Measurements from ENCODE around the gene CDK17.

The CDK17 gene

DNA sequence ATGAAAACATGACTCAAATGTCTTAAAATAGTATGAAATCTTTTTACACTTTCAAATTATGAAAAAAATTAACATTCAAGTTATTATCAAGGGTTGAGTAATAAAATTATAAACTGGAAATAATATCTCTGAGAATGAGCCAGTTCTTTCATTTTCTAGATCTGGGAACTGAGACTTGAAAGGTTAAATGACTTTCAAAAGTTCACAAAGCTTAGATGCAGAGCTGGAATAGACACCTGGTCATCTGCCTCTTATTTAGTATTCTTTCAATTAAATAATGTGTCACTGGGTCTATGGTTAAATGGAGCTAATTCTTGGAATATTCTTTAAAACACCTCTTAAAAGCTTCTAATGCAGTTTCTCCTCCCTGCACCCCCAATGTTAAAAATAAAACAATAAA lies 86.6 kb downstream of the CDK17 start:
- no peak for DNase-seq

DNA sequence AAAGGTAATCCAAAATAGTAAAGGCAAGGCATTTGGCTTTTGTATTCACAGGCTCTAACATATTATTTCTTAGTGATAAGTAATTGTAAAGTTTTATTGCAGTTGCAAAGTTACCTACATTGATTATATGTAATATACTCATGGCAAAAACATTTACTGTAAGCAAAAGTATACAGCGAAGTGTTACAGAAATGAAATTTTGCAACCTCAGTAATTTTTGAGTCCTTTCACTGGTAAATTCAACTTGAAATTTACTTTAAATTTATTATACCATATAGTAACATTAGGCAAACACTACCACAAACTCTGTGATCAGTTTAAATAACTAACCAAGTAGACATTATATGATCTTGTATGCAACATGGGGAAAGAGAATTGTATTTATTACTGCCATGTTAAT lies 89.0 kb downstream of the CDK17 start:
- DNase-seq: no peak

DNA sequence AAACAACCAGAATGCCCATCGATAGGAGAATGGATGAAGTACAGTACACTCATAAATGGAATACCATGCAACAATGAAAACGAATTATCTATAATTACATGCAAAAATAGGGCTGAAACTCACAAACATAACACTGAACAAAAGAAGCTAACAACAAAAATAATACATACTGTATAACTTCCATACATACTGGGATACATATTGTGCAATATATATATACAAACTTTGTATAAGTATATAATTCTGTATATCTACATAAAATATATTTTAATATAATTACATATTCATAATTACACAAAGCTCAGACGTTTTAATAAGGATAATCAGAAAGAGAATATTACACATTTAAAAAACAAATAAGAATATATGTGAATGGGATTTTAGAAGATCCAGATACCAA lies 90.2 kb downstream of the CDK17 start:
- DNase-seq: no peak

DNA sequence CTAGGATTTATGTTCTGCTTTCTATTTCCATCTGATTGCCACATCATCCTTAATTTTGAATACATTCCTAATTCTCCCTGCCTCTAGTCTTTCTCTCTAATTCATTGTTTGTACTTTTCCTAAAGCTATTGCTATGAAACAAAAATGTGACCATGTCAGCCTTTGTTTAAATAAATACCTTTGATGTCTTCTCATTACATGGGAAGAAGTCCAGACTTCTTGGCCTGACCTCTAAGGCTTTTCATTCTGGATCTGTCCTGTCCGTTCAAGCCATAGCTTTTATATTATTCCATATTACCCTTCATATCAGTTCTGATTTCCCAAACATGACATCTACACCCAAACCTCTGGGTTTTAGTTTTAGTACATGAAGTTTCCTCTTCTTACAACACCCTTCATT lies 91.4 kb downstream of the CDK17 start:
- DNase-seq: no peak

DNA sequence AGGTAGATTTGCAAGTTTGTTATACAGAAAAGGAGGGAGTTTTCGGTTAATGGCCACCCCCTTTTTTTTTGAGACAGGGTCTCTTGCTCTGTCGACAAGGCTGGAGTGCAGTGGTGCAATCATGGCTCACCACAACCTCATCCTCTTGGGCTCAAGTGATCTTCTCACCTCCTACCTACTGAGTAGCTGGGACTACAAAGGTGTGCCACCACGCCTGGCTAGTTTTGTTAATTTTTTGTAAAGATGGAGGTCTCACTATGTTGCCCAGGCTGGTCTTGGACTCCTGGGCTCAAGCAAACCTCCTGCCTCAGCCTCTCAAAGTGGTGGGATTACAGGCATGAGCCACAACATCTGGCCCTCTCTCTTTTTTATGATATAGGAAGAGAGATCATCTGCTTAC lies 94.6 kb downstream of the CDK17 start:
- DNase-seq: no peak

DNA sequence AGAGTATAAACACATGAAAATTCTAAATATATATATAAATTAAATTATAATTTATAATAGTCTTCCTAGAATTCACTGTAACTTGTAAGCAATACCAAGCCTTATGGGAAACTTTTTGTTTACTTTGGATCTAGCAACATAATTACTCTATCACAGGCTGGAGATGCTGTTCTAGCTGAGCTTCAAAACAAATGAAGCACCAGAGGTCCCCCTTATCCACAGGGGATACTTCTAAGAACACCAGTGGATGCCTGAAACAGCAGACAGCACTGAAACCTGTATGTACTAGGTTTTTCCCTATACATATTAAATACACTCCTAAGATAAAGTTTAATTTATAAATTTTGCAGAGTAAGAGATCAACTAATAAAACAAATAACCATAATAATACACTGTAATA lies 96.6 kb downstream of the CDK17 start:
- DNase-seq: no peak

DNA sequence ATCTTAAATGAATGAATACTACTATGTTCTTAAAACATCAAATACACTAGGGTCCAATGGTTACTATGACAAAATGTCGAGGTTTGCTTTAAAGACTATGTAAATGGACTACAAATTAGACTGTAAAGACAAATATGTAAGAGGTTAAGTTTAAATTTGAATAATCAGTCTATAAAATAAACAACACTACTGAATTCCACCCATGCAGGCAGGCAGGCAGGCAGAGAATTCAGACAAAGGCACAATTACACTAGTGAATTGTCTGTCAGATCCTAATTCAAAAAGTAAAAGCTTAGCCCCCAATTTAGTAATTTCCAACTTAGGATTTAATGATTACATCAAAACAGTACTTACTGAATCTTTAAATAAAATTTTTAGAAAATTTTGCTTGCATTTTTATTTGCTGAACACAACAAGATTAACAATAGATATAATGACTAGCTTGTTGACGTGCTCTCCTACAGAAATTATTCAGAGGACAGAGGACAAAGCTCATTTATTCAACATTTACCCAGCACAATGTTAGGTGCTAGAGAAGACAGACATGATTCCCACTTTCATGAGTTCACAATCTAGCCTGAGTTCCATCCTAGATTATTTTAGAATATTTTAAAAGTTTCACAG lies 97.4 kb downstream of the CDK17 start:
- DNase-seq: no peak

DNA sequence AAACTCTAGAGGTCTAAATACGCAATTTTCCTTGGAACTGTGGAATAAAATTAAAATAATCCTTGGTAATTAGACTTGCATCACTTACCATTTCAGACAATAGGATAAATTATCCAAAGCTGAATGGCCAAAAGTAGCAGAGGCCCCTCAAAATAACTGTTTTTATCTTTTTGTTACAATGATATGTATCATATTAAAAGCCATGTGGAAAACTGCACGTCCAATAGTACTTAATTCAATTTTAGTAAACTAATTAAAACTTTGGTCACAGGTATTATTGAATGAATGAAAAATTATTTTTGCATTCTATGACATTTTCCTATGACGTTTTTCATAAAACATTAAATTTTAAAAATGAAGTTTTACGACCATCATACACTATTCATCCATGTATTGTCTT lies 98.5 kb downstream of the CDK17 start:
- no peak for DNase-seq

DNA sequence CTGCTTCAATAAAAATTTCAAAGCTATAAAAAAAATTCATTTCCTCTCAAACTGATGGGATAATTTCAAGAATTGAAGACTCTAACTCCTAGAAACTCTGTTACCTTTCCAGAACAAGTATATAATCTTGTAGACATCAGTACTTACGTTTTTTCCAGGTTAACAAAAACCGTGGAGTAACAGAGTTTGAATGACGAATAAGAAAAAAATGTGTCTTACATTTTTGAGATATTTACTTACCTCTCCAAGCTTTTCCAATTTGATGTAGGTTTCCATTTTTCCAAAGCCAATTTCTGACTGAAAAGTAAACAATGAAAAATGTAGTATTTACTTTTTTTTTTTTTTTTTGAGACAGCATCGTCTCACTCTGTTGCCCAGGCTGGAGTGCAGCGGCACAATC lies 100.2 kb downstream of the CDK17 start:
- no peak for DNase-seq

DNA sequence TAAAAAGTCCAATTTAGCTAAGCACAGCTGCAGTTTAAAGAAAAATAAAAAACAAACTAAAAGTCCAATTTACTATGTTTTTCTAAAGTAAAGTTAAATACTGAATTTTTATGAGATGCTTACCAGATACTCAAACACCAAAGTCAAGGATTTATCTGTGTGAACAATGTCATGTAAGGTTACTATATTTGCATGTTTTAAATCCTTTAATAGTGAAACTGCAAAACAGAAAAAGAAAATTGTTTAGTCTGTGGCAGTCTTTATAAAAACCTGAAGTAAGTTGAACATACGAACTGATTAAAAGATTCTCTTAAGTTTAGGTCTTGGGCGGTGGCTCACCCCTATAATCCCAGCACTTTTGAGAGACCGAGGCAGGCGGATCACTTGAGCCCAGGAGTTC lies 102.7 kb downstream of the CDK17 start:
- DNase-seq: no peak

DNA sequence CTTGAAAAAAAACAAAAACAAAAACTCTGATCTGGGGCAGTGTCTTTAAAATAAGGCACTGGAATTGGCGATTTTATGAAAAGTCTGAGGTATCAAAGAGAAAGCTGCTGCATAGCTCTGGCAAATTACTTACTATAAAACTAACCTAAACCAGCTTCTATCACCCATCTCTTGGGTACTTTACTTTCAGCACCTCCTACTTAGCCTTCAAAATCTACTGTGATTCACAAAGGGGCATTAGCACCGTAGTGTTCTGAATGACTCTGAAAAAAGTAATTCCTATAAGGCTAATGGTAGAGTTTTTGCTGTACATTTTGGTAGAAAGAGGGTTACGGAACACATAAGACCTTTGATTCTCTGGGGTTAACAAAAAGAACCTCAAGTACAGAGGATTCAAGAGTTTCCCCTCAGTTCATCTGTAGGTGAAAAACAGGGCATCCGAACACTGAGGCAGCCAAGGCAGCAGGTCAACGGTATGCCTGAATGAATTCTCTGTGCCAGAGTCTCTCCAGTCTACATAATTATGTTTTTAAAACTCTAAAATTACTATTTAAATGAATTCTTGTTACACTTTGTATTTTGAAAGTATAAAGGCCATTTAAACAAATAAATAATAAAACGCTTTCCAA lies 104.6 kb downstream of the CDK17 start:
- no peak for DNase-seq

DNA sequence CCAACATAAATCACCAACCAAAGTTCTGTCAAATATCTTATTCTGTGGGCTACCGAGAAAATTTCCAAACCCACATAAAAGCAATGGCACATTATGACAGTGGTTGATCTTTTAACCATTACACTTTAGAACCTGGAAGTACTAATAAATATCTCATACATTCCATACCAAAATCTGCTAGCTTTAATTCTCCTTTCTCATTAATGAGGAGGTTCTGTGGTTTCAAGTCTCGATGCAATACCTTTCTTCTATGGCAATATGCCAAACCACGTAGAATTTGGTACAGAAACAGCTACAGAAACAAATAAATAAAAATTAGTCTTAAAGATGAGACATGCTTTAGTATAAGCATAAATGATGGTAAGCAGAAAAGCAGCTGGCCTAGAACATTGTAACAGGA lies 105.4 kb downstream of the CDK17 start:
- DNase-seq: no peak

DNA sequence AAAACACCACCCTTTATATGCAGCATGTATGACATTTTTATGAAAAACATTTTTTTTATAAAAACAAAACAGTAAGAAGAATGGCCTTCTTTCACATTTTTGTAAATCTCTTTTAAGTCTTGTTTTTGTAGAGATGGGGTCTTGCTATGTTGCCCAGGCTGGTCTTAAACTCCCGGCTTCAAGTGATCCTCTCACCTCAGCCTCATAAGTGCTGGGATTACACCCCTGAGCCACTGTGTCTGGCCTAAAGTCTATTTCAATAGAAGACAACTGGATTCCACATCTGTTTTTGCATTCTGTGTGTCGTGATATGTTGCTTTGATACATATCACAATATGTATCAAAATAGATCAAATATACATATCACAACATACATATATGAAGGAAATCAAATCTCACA lies 107.1 kb downstream of the CDK17 start:
- DNase-seq: no peak

DNA sequence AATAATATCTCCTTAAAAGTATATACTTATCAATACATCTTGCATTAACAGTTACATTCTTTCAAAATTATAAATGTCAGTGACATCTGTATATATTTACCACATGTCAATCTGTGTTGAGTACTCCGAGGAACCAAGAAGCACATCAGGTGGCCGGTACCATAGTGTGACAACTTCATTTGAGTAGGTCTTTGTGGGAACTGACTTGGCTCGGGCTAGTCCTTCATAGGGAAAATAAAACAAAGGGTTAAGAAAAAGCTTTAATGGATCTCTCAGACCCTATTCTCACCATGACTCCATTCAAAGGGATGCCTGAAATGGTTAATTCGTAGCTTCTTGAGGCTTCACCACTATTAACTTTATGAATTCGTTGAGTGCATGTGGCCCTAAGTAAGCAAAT lies 111.2 kb downstream of the CDK17 start:
- DNase-seq: no peak

DNA sequence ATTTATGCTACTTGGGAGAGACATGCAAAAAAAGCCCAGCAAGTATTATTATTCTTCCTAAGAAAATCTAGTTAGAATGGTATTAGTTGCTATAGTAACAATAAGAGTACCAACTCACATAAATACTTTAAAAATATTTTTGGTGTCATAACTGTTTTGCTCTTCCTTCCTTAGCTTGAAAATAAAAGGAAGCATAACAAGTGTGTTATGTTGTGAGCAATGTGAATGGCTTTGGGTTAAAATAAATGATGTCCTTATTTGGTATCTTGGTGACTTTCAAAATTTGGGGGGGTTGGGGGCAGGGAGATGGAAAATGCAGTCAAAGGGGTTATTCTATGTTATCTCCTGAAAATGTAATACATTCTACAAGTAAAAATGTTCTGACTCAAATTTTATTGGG lies 115.1 kb downstream of the CDK17 start:
- DNase-seq: no peak

DNA sequence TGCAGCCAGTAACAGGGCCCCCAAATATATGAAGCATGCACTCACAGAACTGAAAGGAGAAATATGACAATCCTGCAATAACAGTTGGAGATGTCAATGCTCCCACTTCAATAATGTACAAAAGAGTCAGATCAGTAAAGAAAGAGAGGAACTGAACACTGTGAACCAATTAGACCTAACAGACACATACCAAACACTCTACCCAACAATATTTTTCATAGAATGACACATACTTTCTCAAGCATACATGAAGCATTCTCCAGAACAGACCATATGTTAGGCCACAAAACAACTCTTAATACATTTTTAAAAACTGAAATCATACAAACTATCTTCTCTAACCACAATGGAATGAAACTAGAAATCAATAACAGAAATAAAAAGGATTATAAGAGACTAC lies 125.9 kb downstream of the CDK17 start:
- no peak for DNase-seq

DNA sequence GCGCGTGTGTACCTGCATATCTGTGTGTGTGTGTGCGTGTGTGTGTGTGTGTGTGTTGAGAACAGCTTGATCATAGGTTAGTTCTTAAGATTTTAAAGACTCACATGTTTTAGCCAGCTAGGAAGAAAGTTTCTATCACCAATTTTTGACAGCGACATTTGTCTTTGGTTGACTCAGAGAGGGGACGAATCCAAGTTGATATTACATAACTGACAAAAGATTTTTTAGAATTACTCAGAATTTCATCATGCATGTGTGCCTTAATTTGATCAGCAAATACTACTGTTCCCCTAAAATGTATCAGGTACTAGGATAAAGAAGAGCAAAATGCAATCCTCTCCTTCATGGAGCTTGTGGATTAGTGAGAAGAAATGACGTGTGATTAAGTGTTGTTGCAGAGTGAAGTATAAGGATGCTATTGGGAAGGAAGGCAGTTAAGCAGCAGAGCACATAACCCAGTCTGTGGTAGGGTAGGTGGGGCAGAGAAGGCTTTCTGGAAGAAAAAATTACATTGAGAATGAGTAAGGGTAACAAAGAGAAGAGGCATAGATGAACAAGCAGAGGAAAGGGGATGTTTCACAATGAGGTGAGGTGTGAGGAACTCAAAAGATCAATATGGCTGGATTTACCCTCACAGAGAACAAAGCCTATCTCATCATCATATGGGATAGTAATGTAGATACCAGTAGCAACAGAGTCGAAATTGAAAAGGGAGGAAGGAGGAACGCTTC lies 128.6 kb downstream of the CDK17 start:
- DNase-seq: no peak

DNA sequence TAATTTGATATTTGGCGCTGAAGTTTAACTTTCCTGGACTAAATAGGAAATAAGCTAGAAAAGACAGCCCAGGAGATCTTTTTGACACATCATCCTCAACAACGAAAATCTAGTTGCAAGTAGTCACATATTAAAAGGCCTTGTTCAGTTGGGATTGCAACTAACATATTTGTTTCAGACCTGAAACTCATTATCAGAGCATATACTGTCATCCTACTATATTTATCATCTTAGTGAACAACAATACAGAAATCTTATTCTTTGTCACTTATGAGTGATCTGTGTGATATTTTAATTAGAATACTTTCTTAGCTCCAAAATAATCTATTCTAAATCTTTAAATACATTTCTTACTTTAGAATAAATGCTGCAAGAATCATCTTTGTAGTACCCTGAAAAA lies 134.0 kb downstream of the CDK17 start:
- no peak for DNase-seq

DNA sequence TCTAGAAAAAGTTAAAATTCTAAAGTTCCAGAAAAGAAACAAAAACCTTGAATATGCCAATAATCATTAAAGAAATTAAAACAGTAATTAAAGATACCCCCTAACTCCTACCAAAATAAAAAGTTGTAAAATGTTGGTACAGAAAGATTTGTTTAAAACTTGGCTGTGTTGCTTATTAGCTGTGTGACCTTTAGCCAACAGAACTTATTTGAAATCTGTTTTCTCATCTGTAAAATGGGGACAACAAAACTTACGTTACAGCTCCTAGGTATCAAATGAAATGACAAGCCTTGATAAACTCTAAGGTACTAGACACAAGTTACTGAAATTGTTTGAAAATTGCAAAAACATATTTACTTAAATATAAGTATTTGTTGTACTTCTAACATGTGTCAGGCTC lies 134.4 kb downstream of the CDK17 start:
- no peak for DNase-seq

DNA sequence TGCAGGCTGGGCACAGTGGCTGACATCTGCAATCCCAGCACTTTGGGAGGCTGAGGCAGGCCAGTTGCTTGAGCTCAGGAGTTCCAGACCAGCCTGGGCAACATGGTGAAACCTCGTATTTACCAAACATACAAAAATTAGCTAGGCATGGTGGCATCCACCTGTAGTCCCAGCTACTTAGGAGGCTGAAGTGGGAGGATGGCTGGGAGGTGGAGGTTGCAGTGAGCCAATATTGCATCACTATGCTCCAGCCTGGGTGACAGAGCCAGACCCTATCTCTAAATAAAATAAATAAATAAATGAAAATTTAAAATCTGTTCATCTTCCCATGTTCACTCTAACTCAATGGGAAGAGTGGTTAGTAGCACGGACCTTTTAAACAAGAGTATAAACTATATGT lies 134.8 kb downstream of the CDK17 start:
- no peak for DNase-seq

DNA sequence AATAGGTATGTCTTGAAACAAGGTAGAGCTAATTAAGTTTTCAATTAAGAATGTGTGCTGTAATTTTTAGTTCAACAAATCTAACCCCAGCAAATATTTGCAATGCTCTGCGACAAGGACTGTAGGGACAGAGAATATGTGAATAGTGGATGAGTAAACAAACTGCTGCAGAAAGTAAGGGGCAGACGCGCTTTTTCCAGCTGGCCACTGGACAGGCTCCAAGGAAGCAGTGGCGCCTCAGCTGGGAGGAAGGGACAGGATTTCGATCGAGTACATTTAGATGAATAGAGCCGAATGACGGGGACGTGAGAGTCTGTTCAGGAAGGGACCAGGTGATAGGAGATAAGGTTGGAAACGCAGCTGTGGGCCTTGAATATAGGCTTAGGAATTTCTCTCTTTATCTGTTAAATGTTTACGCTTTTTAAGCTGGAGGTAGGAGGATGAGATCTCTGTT lies 136.8 kb downstream of the CDK17 start:
- no peak for DNase-seq

DNA sequence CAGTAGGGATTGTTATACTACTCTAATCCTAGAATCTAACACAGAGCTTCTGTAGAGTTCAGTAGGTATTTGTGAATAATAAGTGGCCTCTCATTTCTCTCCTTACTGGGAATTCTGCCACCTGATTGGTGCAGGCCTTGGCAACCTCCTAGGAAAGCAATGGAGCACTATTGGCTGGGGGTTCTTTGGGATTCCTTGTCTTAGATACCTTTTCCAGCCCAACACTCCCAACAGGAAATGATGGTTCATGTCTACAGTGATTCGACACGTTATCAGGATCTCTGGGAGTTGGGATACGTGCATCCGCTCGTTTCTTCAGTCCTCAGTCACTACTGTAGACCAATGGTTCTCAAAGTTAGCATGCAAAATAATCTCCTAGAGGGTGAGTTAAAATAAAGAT lies 138.7 kb downstream of the CDK17 start:
- DNase-seq: no peak

DNA sequence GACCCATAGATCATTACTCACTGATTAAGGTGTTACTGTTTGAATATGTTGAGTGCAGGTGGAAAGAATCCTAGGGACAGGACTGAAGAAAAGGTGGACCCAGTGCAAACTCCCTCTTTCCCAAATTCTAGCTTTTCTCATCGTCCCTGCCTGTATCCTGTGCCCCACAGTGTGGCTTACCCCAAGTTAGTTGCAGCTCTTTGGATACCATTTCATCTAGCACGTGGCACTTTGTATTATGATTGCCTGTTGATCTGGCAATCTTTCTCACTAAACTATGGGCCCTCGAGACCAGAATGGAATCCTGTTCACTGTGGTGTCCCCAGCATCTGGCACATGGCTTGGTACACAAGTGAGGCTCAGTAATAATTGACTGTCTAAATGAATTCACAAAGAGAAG lies 139.6 kb downstream of the CDK17 start:
- DNase-seq: no peak

DNA sequence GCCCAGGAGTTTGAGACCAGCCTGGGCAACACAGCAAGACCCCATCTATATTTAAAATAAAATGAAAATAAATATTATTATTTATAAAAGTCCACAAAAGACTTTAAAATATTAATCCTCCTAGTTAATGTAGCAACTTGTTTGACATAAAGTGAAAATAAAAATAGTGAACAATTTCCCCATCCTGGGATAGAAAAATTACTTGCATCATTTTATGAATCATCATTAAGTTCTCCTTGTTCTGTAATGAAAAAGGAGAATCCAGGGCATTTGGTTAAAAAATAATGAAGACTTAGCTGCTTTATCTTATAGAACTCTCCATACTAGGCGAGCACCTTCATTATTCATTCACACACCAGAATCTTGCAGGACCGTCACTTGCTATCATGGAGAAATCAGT lies 140.0 kb downstream of the CDK17 start:
- peak; percentile 22 to 43 for DNase-seq
